ENCODE measurements around the gene NLRP5.

DNA sequence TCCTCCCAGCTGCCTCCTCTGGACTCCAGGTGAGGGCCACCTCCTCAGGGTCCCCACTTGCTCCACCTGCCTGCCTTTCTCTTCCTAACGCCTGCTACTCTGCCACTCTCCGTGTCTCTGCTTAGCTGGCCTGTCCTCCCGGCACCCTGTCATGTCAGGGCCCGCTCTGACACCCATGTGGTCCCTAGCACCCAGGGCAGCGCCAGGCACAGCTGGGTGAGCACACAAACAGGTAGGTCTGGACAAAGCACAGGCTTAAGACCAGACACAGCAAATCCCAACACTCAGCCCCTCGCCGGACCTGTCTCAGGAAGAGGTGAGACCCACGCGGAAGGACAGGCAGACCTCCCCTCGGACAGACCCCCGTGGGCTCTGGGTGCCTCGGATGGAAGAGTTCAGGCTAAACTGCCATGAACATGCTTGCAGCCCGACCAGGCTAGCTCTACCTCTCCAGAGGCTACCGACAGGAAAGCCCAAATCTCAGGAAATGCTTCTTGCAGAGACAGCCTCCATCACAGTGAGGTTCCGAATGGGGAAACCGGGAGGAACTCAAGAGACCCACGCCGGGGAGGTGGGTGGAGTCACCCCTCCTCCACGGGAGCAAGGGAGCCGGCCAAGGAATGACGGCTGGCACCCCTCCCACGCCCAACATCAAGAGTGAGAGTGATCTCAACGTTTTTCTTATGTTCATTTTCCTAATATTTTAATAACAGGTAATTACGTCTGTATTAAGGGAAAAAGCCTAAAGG is 122.0 kb downstream of the NLRP5 start:
- TF ChIP-seq, protein P1, sequence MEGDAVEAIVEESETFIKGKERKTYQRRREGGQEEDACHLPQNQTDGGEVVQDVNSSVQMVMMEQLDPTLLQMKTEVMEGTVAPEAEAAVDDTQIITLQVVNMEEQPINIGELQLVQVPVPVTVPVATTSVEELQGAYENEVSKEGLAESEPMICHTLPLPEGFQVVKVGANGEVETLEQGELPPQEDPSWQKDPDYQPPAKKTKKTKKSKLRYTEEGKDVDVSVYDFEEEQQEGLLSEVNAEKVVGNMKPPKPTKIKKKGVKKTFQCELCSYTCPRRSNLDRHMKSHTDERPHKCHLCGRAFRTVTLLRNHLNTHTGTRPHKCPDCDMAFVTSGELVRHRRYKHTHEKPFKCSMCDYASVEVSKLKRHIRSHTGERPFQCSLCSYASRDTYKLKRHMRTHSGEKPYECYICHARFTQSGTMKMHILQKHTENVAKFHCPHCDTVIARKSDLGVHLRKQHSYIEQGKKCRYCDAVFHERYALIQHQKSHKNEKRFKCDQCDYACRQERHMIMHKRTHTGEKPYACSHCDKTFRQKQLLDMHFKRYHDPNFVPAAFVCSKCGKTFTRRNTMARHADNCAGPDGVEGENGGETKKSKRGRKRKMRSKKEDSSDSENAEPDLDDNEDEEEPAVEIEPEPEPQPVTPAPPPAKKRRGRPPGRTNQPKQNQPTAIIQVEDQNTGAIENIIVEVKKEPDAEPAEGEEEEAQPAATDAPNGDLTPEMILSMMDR (tag by site-specific recombination; IDR thresholded peaks at IDR 0.05): no peak
- TF ChIP-seq SP2 (tag by site-specific recombination; IDR thresholded peaks at IDR 0.05): no peak
- no peak for TF ChIP-seq ZXDB (tag by site-specific recombination; IDR thresholded peaks at IDR 0.05)
- TF ChIP-seq ZNF121 (tag by site-specific recombination; IDR thresholded peaks at IDR 0.05): no peak
- no peak for TF ChIP-seq ZNF138 (tag by site-specific recombination; IDR thresholded peaks at IDR 0.05; ENCODE audit: borderline replicate concordance)
- no peak for TF ChIP-seq ZNF146 (tag by site-specific recombination; IDR thresholded peaks at IDR 0.05)
- TF ChIP-seq ZNF416 (tag by site-specific recombination; IDR thresholded peaks at IDR 0.05): no peak
- no peak for TF ChIP-seq SALL2 (tag by site-specific recombination; IDR thresholded peaks at IDR 0.05; ENCODE audit: borderline replicate concordance)
- TF ChIP-seq ZBTB11 (tag by site-specific recombination; conservative IDR thresholded peaks at IDR 0.05; ENCODE audit: low read depth): no peak
- no peak for TF ChIP-seq WT1 (tag by site-specific recombination; IDR thresholded peaks at IDR 0.05)
- TF ChIP-seq ZNF24 (tag by site-specific recombination; IDR thresholded peaks at IDR 0.05): no peak
- no peak for TF ChIP-seq REPIN1 (tag by site-specific recombination; IDR thresholded peaks at IDR 0.05; ENCODE audit: low read depth)
- TF ChIP-seq, protein P2, sequence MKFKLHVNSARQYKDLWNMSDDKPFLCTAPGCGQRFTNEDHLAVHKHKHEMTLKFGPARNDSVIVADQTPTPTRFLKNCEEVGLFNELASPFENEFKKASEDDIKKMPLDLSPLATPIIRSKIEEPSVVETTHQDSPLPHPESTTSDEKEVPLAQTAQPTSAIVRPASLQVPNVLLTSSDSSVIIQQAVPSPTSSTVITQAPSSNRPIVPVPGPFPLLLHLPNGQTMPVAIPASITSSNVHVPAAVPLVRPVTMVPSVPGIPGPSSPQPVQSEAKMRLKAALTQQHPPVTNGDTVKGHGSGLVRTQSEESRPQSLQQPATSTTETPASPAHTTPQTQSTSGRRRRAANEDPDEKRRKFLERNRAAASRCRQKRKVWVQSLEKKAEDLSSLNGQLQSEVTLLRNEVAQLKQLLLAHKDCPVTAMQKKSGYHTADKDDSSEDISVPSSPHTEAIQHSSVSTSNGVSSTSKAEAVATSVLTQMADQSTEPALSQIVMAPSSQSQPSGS (tag by site-specific recombination; IDR thresholded peaks at IDR 0.05; ENCODE audit: low read depth): no peak
- TF ChIP-seq PATZ1 (tag by site-specific recombination; IDR thresholded peaks at IDR 0.05): no peak
